Skeletal muscle satellite cell (primary cell): ENCODE data around the gene LTBP2.

Experiments
- H3K27me3 ChIP-seq: 2 replicates; pipeline ENCODE4 v1.7.0; 2013; ENCODE audit warnings: low read length; ENCODE audit not compliant: control insufficient read depth, insufficient read depth
- H3K36me3 ChIP-seq: 2 replicates; pipeline ENCODE4 v1.7.0; 2013; ENCODE audit warnings: mild to moderate bottlenecking, control low read depth, low read length; ENCODE audit not compliant: insufficient read depth
- H3K4me1 ChIP-seq: 2 replicates; pipeline ENCODE4 v1.7.0; 2013; ENCODE audit warnings: low read length; ENCODE audit not compliant: control insufficient read depth, insufficient read depth
- H3K4me2 ChIP-seq: 2 replicates; pipeline ENCODE4 v1.7.0; 2013; ENCODE audit warnings: mild to moderate bottlenecking, low read length
- H3K4me3 ChIP-seq: 2 replicates; pipeline ENCODE4 v1.7.0; 2013; ENCODE audit warnings: low read length
- H3K9ac ChIP-seq: 2 replicates; pipeline ENCODE4 v1.7.0; 2013; ENCODE audit warnings: mild to moderate bottlenecking, low read depth, low read length, moderate library complexity
- H3K9me3 ChIP-seq: replicated peaks from 2 replicates; pipeline ENCODE4 v1.7.0; 2013; ENCODE audit warnings: mild to moderate bottlenecking, control low read depth, low read length

Gene LTBP2

GRCh38 chr14:74575507-74575906 lies 36.5 kb downstream of the LTBP2 start:
- no peak overlapping the region for H3K9ac ChIP-seq
- H3K36me3 ChIP-seq, result peaks cover 63% of the 10 kb centered on the region
- H3K9me3 ChIP-seq, result no peaks in the 10 kb centered on the region
- no peak overlapping the region for H3K4me3 ChIP-seq
- H3K4me1 ChIP-seq, result peaks cover 78% of the 10 kb centered on the region
- H3K4me2 ChIP-seq, result no peak overlapping the region
- H3K27me3 ChIP-seq, result no peaks in the 10 kb centered on the region

DNA sequence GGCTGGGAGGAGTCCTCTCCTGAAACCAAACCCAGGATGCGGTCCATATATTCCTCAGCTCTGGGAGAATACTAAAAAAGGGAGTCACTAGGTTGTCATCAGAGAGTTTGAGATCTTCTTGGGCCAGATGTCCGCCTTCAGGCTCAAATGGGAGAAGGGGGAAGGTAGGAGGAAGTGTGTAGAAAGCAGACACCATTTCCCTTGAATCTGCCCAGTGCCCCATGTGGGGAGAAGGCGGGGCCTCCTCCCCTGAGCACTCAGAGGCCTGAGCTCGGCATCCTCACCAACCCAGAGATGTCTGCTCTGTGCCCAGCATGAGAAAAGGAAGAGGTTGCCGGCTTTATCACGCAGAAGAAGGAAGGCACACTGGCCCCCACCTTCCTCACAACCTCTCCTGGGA lies 37.3 kb downstream of the LTBP2 start:
- Histone ChIP-seq H3K4me3 (no peak overlapping the region), H3K9ac (peak overlapping the region; percentile 15), H3K9me3 (no peaks in the 10 kb centered on the region), H3K36me3 (peaks cover 67% of the 10 kb centered on the region), H3K4me1 (peaks cover 78% of the 10 kb centered on the region), H3K4me2 (no peak overlapping the region), H3K27me3 (no peaks in the 10 kb centered on the region)

DNA sequence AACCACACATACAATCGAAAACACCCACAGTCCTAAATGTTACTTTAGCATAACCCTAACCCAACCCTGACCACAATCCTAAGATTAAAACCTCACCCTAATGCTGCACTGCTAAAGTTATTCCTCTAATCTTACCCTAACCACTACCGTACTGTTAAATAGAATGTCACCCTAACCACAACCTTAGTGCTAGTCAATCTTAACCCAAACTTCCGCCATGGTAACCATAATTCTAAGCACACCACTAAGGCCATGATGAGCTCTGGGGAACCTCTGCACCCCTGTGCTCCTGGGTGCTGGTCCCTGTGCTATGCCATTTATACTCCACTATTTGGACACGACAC lies 38.0 kb downstream of the LTBP2 start:
- Histone ChIP-seq H3K4me1 (peaks cover 78% of the 10 kb centered on the region), H3K9ac (peak overlapping the region; percentile 82)

GRCh38 chr14:74573421-74574089 lies 38.5 kb downstream of the LTBP2 start:
- Histone ChIP-seq H3K27me3 (no peaks in the 10 kb centered on the region), H3K4me2 (peak overlapping the region; percentile 70), H3K9ac (peak overlapping the region; percentile 82), H3K4me3 (peak overlapping the region; percentile 25), H3K4me1 (peaks cover 81% of the 10 kb centered on the region), H3K9me3 (no peaks in the 10 kb centered on the region), H3K36me3 (peaks cover 65% of the 10 kb centered on the region)

More for the DNA sequence above, 38.0 kb downstream of the LTBP2 start:
- Histone ChIP-seq H3K27me3 (no peaks in the 10 kb centered on the region), H3K4me3 (no peak overlapping the region), H3K4me2 (no peak overlapping the region), H3K9me3 (no peaks in the 10 kb centered on the region), H3K36me3 (peaks cover 64% of the 10 kb centered on the region)

DNA sequence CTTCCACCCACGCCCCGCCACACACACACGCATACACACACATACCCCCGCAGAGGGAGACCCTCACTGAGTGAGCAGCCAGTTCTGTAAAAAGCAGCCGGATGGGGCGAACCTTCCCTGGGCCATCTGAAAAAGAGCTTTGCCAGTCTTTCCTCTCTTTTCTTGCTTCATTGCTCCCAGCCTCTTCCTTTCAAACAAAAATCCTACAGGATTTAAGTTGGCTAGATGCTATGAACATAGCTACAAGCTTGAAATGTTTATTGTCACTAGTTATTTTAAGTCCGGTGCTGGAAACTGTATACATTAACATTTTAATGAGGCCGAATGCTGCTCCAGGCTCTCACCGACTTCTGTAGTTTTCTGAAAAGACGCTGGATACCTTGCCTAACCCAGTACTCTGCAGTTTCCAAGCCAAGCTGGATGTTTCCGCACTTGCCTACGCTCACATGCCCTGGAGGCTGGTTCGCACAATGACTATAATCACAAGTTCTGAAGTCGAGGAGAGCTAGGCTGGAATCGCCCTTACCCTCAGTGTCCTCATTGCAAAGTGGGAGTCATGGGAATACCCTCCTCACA lies 39.2 kb downstream of the LTBP2 start:
- no peaks in the 10 kb centered on the region for H3K27me3 ChIP-seq
- peak overlapping the region; percentile 70 for H3K4me2 ChIP-seq
- peak overlapping the region; percentile 82 for H3K9ac ChIP-seq
- H3K36me3 ChIP-seq, result peaks cover 65% of the 10 kb centered on the region
- peaks cover 89% of the 10 kb centered on the region for H3K4me1 ChIP-seq
- no peaks in the 10 kb centered on the region for H3K9me3 ChIP-seq
- peak overlapping the region; percentile 25 for H3K4me3 ChIP-seq

- peak overlapping the region; percentile 88 for H3K9ac ChIP-seq
- H3K4me2 ChIP-seq, result peak overlapping the region; percentile 78
- peak overlapping the region; percentile 25 for H3K4me3 ChIP-seq
- peaks cover 67% of the 10 kb centered on the region for H3K36me3 ChIP-seq
- H3K9me3 ChIP-seq, result no peaks in the 10 kb centered on the region
- no peaks in the 10 kb centered on the region for H3K27me3 ChIP-seq
- H3K4me1 ChIP-seq, result peaks cover 93% of the 10 kb centered on the region
These were observed 39.9 kb downstream of the LTBP2 start for GRCh38 chr14:74571901-74572725.

DNA sequence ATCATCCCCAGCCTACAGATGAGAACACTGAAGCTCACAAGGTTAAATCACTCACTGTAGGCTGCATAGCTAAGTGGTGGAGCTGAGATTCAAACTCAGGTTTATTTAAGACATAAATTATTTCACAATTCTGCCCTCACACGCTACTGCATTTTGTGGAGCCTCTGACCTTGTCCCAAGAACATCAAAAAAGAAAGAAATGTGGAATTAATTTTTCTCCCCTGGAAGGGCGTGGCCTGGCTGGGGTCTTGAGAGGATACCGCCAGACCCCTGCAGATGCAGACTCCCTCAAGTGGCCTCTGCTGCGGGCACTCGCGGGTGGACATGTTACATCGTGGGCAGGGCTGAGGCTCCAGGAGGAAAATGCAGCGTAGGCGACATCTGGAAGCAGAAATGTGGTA lies 40.6 kb downstream of the LTBP2 start:
- peak overlapping the region; percentile 48 for H3K4me3 ChIP-seq
- H3K4me2 ChIP-seq, result peak overlapping the region; percentile 78
- peaks cover 66% of the 10 kb centered on the region for H3K36me3 ChIP-seq
- peak overlapping the region; percentile 88 for H3K9ac ChIP-seq
- H3K9me3 ChIP-seq, result no peaks in the 10 kb centered on the region
- peaks cover 93% of the 10 kb centered on the region for H3K4me1 ChIP-seq
- no peaks in the 10 kb centered on the region for H3K27me3 ChIP-seq

- Histone ChIP-seq H3K27me3 (no peaks in the 10 kb centered on the region), H3K4me1 (peaks cover 93% of the 10 kb centered on the region), H3K36me3 (peaks cover 65% of the 10 kb centered on the region), H3K9ac (peak overlapping the region; percentile 88), H3K9me3 (no peaks in the 10 kb centered on the region), H3K4me3 (no peak overlapping the region), H3K4me2 (peak overlapping the region; percentile 32)
These were observed 41.3 kb downstream of the LTBP2 start for GRCh38 chr14:74570696-74571095.

GRCh38 chr14:74569806-74570591 lies 42.0 kb downstream of the LTBP2 start:
- Histone ChIP-seq H3K36me3 (peaks cover 64% of the 10 kb centered on the region), H3K9ac (peak overlapping the region; percentile 88), H3K4me2 (peak overlapping the region; percentile 32), H3K4me3 (no peak overlapping the region), H3K4me1 (peaks cover 92% of the 10 kb centered on the region), H3K27me3 (no peaks in the 10 kb centered on the region), H3K9me3 (no peaks in the 10 kb centered on the region)

- Histone ChIP-seq H3K27me3 (no peaks in the 10 kb centered on the region), H3K9me3 (no peaks in the 10 kb centered on the region), H3K36me3 (peaks cover 68% of the 10 kb centered on the region), H3K4me2 (no peak overlapping the region), H3K4me3 (no peak overlapping the region), H3K9ac (peak overlapping the region; percentile 88), H3K4me1 (peaks cover 86% of the 10 kb centered on the region)
These were observed 42.6 kb downstream of the LTBP2 start for GRCh38 chr14:74569387-74569786.

- Histone ChIP-seq H3K4me2 (no peak overlapping the region), H3K4me3 (no peak overlapping the region), H3K4me1 (peaks cover 82% of the 10 kb centered on the region), H3K9ac (peak overlapping the region; percentile 13), H3K9me3 (no peaks in the 10 kb centered on the region), H3K27me3 (no peaks in the 10 kb centered on the region), H3K36me3 (peaks cover 64% of the 10 kb centered on the region)
These were observed 43.1 kb downstream of the LTBP2 start for GRCh38 chr14:74568911-74569310.
